Peyer's patch (tissue), 4 donors: ENCODE results near the gene ELMO1. TPM values are rescaled to one million over a fixed set of nuclear protein-coding genes. Genes with fewer than 3 reads are reported as not detected.

Experiments
- DNase-seq, 3 donors: peaks; one replicate each; pipeline ENCODE4 v3.0.0-alpha.2; 2017 to 2019
- H3K27ac ChIP-seq, 4 donors: fragments of 200-600 bp; sonication (generic); one replicate each; pipeline ENCODE4 v1.5.1; 2016 to 2019
- H3K27me3 ChIP-seq, 2 donors: fragments of 200-600 bp; sonication (generic); one replicate each; pipeline ENCODE4 v1.5.1; 2019
- H3K36me3 ChIP-seq, 3 donors: fragments of 200-600 bp; sonication (generic); one replicate each; pipeline ENCODE4 v1.5.1; 2016 to 2019
- H3K4me1 ChIP-seq, 4 donors: fragments of 200-600 bp; sonication (generic); one replicate each; pipeline ENCODE4 v1.5.1; 2016 to 2019
- H3K4me3 ChIP-seq, 4 donors: fragments of 200-600 bp; sonication (generic); 1 replicate in 3 of 4; 2 replicates in 1 of 4; pipeline ENCODE4 v1.5.1; 2016 to 2019; ENCODE audit warnings: mild to moderate bottlenecking in 1 of 4
- H3K9me3 ChIP-seq, 4 donors: fragments of 200-600 bp; sonication (generic); one replicate each; pipeline ENCODE4 v1.5.1; 2016 to 2019; ENCODE audit warnings: mild to moderate bottlenecking in 1 of 4
- POLR2A ChIP-seq, 2 donors: fragments of 450-650 bp; IDR thresholded peaks; one replicate each; pipeline ENCODE4 v1.5.1; 2017; ENCODE audit warnings: antibody characterized with exemption in 2 of 2, mild to moderate bottlenecking in 2 of 2, moderate library complexity in 2 of 2
- total RNA-seq, 4 donors: library from RNA; depleted of rRNA; stranded (reverse); fragments of >200 nt; gene quantifications; one replicate each; pipeline ENCODE4 v1.1.0, GENCODE V29; 2016
- TF ChIP-seq, protein P1 (sequence below), 6 experiments: fragments of 450-650 bp in 4 of 6; fragments of 200-600 bp in 2 of 6; sonication (generic) in 1 of 6; IDR thresholded peaks; one replicate each; pipeline ENCODE4 v1.5.1; 2017 to 2019; ENCODE audit warnings: antibody characterized with exemption in 6 of 6, mild to moderate bottlenecking in 3 of 6, moderate library complexity in 1 of 6

The ELMO1 gene
- total RNA-seq, 4 donors from 2014 or later: 43.1 to 381 (median 72.2) TPM

DNA sequence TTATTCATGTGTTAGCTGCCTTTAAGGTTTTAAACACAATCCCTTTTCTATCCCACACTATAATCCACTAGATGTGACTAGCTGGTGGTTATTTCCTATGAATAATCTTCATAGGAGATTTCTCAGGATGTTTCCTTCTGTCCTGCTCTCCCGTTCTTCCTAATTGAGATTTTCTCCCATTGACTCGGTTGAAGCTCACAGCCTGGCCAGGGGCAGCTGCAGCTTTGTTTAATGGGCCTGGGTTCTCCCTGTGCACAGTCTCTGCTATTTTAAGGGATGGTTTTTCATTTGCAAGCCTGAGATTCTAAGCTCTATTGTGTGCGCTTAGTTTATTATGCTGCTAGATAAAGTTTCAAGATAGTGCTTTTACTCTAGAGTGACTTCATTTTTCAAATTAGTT is 441.0 kb downstream of the ELMO1 start:
- no peak for DNase-seq
- Histone ChIP-seq H3K36me3 (peaks cover 0 to 6% (median 0%) of the 10 kb centered on the region in 3 donors), H3K27me3 (no peaks in the 10 kb centered on the region), H3K9me3 (no peaks in the 10 kb centered on the region), H3K4me3 (no peak overlapping the region), H3K4me1 (no peaks in the 10 kb centered on the region), H3K27ac (no peak overlapping the region)
- no peak for TF ChIP-seq POLR2A (IDR thresholded peaks at IDR 0.05)

DNA sequence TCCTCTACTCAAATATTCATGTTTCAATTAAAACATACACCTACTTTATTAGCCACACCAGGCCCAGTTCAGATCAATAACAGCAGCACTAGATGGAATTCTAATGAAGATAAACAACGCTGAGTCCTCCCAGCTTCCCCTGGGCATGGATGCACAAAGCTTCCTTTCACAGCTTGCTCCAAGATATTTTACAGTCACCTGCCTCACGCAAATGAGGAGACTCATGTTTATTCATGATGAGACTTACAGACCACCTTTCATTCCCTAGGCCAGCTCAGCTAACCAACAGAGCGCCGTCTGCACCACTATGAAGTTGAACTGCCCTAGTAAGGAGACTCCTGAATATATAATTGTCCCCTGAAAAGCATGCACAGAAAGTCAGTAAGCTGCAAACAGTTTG is 441.4 kb downstream of the ELMO1 start:
- H3K27me3 ChIP-seq: no peaks in the 10 kb centered on the region
- DNase-seq: no peak
- no peak for TF ChIP-seq POLR2A (IDR thresholded peaks at IDR 0.05)
- TF ChIP-seq, protein P1, sequence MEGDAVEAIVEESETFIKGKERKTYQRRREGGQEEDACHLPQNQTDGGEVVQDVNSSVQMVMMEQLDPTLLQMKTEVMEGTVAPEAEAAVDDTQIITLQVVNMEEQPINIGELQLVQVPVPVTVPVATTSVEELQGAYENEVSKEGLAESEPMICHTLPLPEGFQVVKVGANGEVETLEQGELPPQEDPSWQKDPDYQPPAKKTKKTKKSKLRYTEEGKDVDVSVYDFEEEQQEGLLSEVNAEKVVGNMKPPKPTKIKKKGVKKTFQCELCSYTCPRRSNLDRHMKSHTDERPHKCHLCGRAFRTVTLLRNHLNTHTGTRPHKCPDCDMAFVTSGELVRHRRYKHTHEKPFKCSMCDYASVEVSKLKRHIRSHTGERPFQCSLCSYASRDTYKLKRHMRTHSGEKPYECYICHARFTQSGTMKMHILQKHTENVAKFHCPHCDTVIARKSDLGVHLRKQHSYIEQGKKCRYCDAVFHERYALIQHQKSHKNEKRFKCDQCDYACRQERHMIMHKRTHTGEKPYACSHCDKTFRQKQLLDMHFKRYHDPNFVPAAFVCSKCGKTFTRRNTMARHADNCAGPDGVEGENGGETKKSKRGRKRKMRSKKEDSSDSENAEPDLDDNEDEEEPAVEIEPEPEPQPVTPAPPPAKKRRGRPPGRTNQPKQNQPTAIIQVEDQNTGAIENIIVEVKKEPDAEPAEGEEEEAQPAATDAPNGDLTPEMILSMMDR (IDR thresholded peaks at IDR 0.05): no peak
- no peaks in the 10 kb centered on the region for H3K4me1 ChIP-seq
- no peak overlapping the region for H3K27ac ChIP-seq
- H3K36me3 ChIP-seq: peaks cover 0 to 2% (median 0%) of the 10 kb centered on the region in 3 donors
- no peak overlapping the region for H3K4me3 ChIP-seq
- H3K9me3 ChIP-seq: no peaks in the 10 kb centered on the region

DNA sequence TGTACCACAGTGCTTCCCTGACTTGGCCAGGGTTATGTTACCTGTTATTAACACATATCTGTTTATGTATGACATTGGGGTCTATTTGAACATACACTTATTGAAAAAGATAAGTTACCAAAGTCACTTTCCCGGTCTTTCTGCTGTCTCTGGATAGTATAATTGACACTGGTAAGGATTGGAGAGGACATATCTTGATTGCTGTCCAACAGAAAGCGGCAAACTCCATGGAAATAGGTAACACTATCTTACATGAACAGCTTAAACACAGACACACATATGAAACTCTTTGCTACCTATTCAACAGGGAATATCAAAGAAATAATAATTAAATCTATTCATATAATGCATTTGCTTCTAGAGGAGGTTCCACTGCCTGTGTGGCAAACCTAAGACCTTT is 441.9 kb downstream of the ELMO1 start:
- TF ChIP-seq, protein P1 (IDR thresholded peaks at IDR 0.05): no peak
- TF ChIP-seq POLR2A (IDR thresholded peaks at IDR 0.05): no peak
- H3K9me3 ChIP-seq: no peaks in the 10 kb centered on the region
- no peak overlapping the region for H3K4me3 ChIP-seq
- H3K27ac ChIP-seq: no peak overlapping the region
- no peak for DNase-seq
- no peaks in the 10 kb centered on the region for H3K4me1 ChIP-seq
- no peaks in the 10 kb centered on the region for H3K27me3 ChIP-seq
- no peaks in the 10 kb centered on the region for H3K36me3 ChIP-seq

DNA sequence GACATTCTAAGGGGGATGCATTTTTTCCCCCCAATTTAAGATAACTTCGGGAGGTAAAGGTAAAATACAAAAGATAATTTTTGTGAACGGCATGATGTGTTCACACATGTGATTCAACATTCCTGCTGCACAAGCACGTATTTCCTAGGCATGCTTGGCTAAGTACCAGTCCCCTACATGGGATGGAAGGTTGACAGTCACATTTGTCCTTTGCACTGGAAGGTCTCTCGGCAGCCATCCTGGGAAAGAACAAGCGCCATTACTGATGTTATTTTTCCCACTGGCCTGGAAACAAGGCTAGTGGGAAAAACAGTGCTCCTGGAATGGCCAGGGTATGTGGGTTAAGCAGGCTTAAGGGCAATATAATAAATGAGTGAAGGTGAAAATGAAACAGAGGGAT is 448.2 kb downstream of the ELMO1 start:
- Histone ChIP-seq H3K27me3 (no peaks in the 10 kb centered on the region), H3K27ac (no peak overlapping the region), H3K36me3 (no peaks in the 10 kb centered on the region), H3K4me3 (no peak overlapping the region), H3K4me1 (no peaks in the 10 kb centered on the region), H3K9me3 (no peaks in the 10 kb centered on the region)
- no peak for DNase-seq
- TF ChIP-seq POLR2A (IDR thresholded peaks at IDR 0.05): no peak
- TF ChIP-seq, protein P1 (IDR thresholded peaks at IDR 0.05): no peak

DNA sequence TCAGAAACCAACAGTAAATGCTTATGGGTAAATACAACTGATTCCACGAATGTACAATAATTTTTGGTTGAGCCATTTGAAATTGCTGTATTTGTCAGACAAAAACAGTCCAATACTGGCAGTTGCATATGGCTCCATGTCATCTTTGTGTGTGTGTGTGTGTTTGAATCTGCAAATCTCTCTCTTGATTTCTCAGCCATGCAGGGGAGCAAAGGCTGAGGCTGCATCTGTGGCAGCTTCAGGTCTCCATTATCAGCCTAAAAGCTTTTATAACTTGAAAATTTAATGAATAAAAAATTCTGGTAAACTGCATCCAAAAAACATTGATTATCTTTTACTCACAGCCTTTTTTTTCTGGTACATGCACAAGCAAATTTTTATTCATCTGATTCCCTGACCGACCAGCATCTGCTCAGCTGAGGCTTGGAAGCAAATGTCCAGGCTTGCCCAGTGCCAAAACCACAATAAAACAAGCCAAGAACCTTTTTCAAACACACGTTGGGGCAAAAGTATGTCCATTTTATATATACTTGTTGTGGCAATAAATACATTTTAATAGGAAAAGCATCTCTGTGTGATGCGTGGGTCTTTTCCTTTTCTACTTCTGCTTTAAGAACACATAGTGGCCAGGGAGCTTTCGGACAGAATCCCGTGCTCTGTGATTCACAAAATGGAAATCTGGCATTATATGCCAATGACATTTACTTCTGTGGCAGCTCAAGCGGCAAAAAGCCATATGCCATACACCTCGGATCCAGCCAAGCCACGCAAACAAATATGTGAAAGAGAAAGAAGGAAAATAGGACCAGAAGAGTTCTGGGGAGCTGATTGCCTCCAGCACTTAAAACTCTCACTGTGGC is 448.8 kb downstream of the ELMO1 start:
- no peak overlapping the region for H3K27ac ChIP-seq
- no peaks in the 10 kb centered on the region for H3K27me3 ChIP-seq
- no peaks in the 10 kb centered on the region for H3K9me3 ChIP-seq
- no peaks in the 10 kb centered on the region for H3K36me3 ChIP-seq
- no peaks in the 10 kb centered on the region for H3K4me1 ChIP-seq
- no peak for DNase-seq
- no peak overlapping the region for H3K4me3 ChIP-seq
- no peak for TF ChIP-seq POLR2A (IDR thresholded peaks at IDR 0.05)
- TF ChIP-seq, protein P1 (IDR thresholded peaks at IDR 0.05): no peak

DNA sequence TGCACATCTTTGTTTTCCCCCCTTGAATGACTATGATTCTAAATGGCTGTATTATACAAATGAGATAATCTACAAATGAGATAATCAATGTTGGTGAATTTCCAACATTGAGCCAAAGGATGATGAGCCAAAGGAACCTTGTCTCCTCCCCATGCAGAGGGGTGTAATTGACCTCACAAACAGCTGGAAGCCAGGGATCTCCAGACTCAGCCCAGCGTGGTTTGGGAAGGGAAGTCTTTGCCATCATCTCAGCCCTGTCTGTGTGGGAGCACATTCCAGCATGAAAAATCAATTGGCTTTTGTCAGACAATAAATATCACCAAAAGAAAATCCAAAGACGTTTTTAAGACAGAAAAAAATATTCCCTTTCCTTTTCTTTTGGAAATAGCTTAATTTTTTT is 452.9 kb downstream of the ELMO1 start:
- Histone ChIP-seq H3K4me1 (no peaks in the 10 kb centered on the region), H3K9me3 (no peaks in the 10 kb centered on the region), H3K27ac (no peak overlapping the region), H3K27me3 (no peaks in the 10 kb centered on the region), H3K36me3 (no peaks in the 10 kb centered on the region), H3K4me3 (no peak overlapping the region)
- TF ChIP-seq POLR2A (IDR thresholded peaks at IDR 0.05): no peak
- TF ChIP-seq, protein P1 (IDR thresholded peaks at IDR 0.05): no peak
- no peak for DNase-seq
